HCT116 (cell line): ENCODE results near the gene COL10A1. TPM values are rescaled to one million over a fixed set of nuclear protein-coding genes. Genes with fewer than 3 reads are reported as not detected.

Source experiments
- ATAC-seq: fragments of 200-7000 bp; cut with Tn5 transposase; 2 replicates; pipeline ENCODE4 v1.9.1; 2020; ENCODE audit warnings: mild to moderate bottlenecking, moderate library complexity
- BruUV-seq: library from RNA; stranded (reverse); fragments of 400-500 nt; replicated peaks from 2 replicates; lab custom pipeline; 2021; lab: Mats Ljungman, UMichigan
- CTCF ChIA-PET: fragments of 300-600 bp; sonication (Branson Sonifier 250); formaldehyde crosslinking; loops from one replicate; lab custom pipeline; 2021; ENCODE audit warnings: antibody characterized with exemption; lab: Charles Lee
- POLR2A ChIA-PET: fragments of 300-600, 350-600 bp; sonication (Branson Sonifier 250); formaldehyde crosslinking; loops from one replicate; lab custom pipeline; 2021; ENCODE audit warnings: antibody characterized with exemption; lab: Charles Lee
- RAD21 ChIA-PET, 2 experiments: fragments of 300-600 bp; sonication (Branson Sonifier 250); formaldehyde crosslinking; loops; one replicate each; lab custom pipeline; 2023; ENCODE audit warnings: low total read pairs in 2 of 2; ENCODE audit not compliant: uncharacterized antibody in 2 of 2, unreplicated experiment in 2 of 2, low non-redundant PET in 1 of 2; lab: Charles Lee
- DNase-seq: peaks from one replicate; pipeline ENCODE4 v3.0.0-alpha.2; 2010; ENCODE audit warnings: low read depth, low spot score
- H2AFZ ChIP-seq: fragments of 200-600 bp; shearing (Covaris generic), sonication (generic); 2 replicates; pipeline ENCODE4 v1.6.1; 2017; ENCODE audit warnings: low read depth, mixed run types, mixed read lengths, antibody characterized with exemption, low read length; ENCODE audit not compliant: poor library complexity, severe bottlenecking
- H3K27ac ChIP-seq: 2 replicates; pipeline ENCODE4 v1.5.1; 2012; ENCODE audit warnings: low read depth, low read length
- H3K27me3 ChIP-seq: fragments of 200-600 bp; sonication (generic); 2 replicates; pipeline ENCODE4 v1.6.1; 2016; ENCODE audit warnings: mixed run types, low read length, mixed read lengths; ENCODE audit not compliant: insufficient read depth
- H3K36me3 ChIP-seq, 2 experiments: fragments of 200-500 bp in 1 of 2; fragments of 200-600 bp in 1 of 2; sonication (Bioruptor generic) in 1 of 2; sonication (generic) in 1 of 2; 2 replicates each; pipeline versions ENCODE4 v1.5.1 to v1.6.1; 2014 to 2016; ENCODE audit warnings: low read length in 2 of 2, inconsistent platforms in 1 of 2, mixed read lengths in 1 of 2, mixed run types in 1 of 2; ENCODE audit not compliant: insufficient read depth in 2 of 2, control insufficient read depth in 1 of 2
- H3K4me1 ChIP-seq, 2 experiments: fragments of 200-600 bp in 1 of 2; sonication (generic) in 1 of 2; 2 replicates each; pipeline versions ENCODE4 v1.5.1 to v1.6.1; 2012 to 2017; ENCODE audit warnings: low read length in 2 of 2, inconsistent platforms in 1 of 2, mild to moderate bottlenecking in 1 of 2, mixed read lengths in 1 of 2, mixed run types in 1 of 2, moderate library complexity in 1 of 2; ENCODE audit not compliant: insufficient read depth in 2 of 2, control insufficient read depth in 1 of 2
- H3K4me2 ChIP-seq: fragments of 200-600 bp; sonication (generic); 2 replicates; pipeline ENCODE4 v1.6.1; 2017; ENCODE audit warnings: mixed run types, low read length, mixed read lengths
- H3K4me3 ChIP-seq, 2 experiments: fragments of 200-600 bp in 1 of 2; sonication (generic) in 1 of 2; replicated peaks in 1 of 2; 2 replicates each; pipeline ENCODE4 v1.5.1; 2011 to 2016; ENCODE audit warnings: low read length in 2 of 2, control low read depth in 1 of 2, low read depth in 1 of 2, mild to moderate bottlenecking in 1 of 2, mixed read lengths in 1 of 2, mixed run types in 1 of 2
- H3K79me2 ChIP-seq: fragments of 200-600 bp; sonication (generic); 2 replicates; pipeline ENCODE4 v1.6.1; 2017; ENCODE audit warnings: mild to moderate bottlenecking, mixed run types, low read length, moderate library complexity, mixed read lengths; ENCODE audit not compliant: insufficient read depth
- H3K9ac ChIP-seq: fragments of 200-600 bp; sonication (generic); 2 replicates; pipeline ENCODE4 v1.6.1; 2016; ENCODE audit warnings: low read length, mixed read lengths
- H3K9me2 ChIP-seq: fragments of 200-600 bp; sonication (generic), shearing (Covaris generic); 2 replicates; pipeline ENCODE4 v1.6.1; 2017; ENCODE audit warnings: mixed run types, mild to moderate bottlenecking, moderate library complexity; ENCODE audit not compliant: insufficient read depth
- H3K9me3 ChIP-seq, 2 experiments: fragments of 200-500 bp in 1 of 2; fragments of 200-600 bp in 1 of 2; sonication (Bioruptor generic) in 1 of 2; sonication (generic) in 1 of 2; 2 replicates each; pipeline ENCODE4 v1.6.1; 2014 to 2017; ENCODE audit warnings: low read length in 2 of 2, mixed read lengths in 2 of 2, inconsistent platforms in 1 of 2, low read depth in 1 of 2, mild to moderate bottlenecking in 1 of 2, mixed run types in 1 of 2, moderate library complexity in 1 of 2; ENCODE audit not compliant: control insufficient read depth in 1 of 2, insufficient read depth in 1 of 2
- H4K20me1 ChIP-seq: fragments of 200-600 bp; sonication (generic), shearing (Covaris generic); 2 replicates; pipeline ENCODE4 v1.6.1; 2017; ENCODE audit warnings: mixed run types, mild to moderate bottlenecking, moderate library complexity; ENCODE audit not compliant: insufficient read depth
- CBX3 ChIP-seq: IDR thresholded peaks from 2 replicates; pipeline ENCODE4 v1.6.1; 2012; ENCODE audit warnings: low read depth
- ELF1 ChIP-seq: IDR thresholded peaks from 2 replicates; pipeline ENCODE4 v1.6.1; 2012; ENCODE audit warnings: low read depth, borderline replicate concordance
- EZH2phosphoT487 ChIP-seq: fragments of 200-600 bp; IDR thresholded peaks from 2 replicates; pipeline ENCODE4 v1.6.1; 2018; ENCODE audit warnings: antibody characterized with exemption, borderline replicate concordance
- FOSL1 ChIP-seq: IDR thresholded peaks from 2 replicates; pipeline ENCODE4 v1.6.1; 2012; ENCODE audit warnings: low read depth
- POLR2A ChIP-seq: IDR thresholded peaks from 2 replicates; pipeline ENCODE4 v1.7.0; 2011; ENCODE audit warnings: borderline replicate concordance; ENCODE audit not compliant: insufficient read depth, insufficient read length; ENCODE audit errors: extremely low read depth
- POLR2AphosphoS5 ChIP-seq: IDR thresholded peaks from 2 replicates; pipeline ENCODE4 v1.6.1; 2011; ENCODE audit warnings: mild to moderate bottlenecking, low read depth, low read length, moderate library complexity
- RAD21 ChIP-seq: IDR thresholded peaks from 2 replicates; pipeline ENCODE4 v1.6.1; 2012; ENCODE audit warnings: low read depth, mild to moderate bottlenecking
- SIN3A ChIP-seq: IDR thresholded peaks from 2 replicates; pipeline ENCODE4 v1.6.1; 2012; ENCODE audit warnings: low read depth
- SP1 ChIP-seq: IDR thresholded peaks from 2 replicates; pipeline ENCODE4 v1.6.1; 2012; ENCODE audit warnings: low read depth
- SRF ChIP-seq: IDR thresholded peaks from 2 replicates; pipeline ENCODE4 v1.6.1; 2012; ENCODE audit warnings: low read depth
- TCF7L2 ChIP-seq: IDR thresholded peaks from 2 replicates; pipeline ENCODE4 v1.7.0; 2011; ENCODE audit warnings: borderline replicate concordance, inconsistent platforms; ENCODE audit not compliant: insufficient read depth, insufficient read length; ENCODE audit errors: extremely low read depth
- ZNF274 ChIP-seq: fragments of 200-500 bp; sonication (Bioruptor generic); IDR thresholded peaks from 2 replicates; pipeline ENCODE4 v1.6.1; 2014; ENCODE audit warnings: mild to moderate bottlenecking, low read depth, low read length, inconsistent platforms
- intact Hi-C: fragments of 100-400 bp; cut with micrococcal nuclease; formaldehyde crosslinking; loops from 2 replicates; pipeline ENCODE4 v1.10.0; 2022
- total RNA-seq: library from RNA; stranded (reverse); gene quantifications from one replicate; pipeline ENCODE4 v1.2.1, GENCODE V29; 2021; ENCODE audit not compliant: unreplicated experiment
- TF ChIP-seq, protein P1 (sequence below): IDR thresholded peaks from 2 replicates; pipeline ENCODE4 v1.6.1; 2012
- TF ChIP-seq, protein P2 (sequence below): IDR thresholded peaks from 2 replicates; pipeline ENCODE4 v1.6.1; 2011; ENCODE audit warnings: mild to moderate bottlenecking, low read length, moderate library complexity; ENCODE audit not compliant: insufficient replicate concordance; ENCODE audit errors: extremely low read depth
- TF ChIP-seq, protein P3 (sequence below): IDR thresholded peaks from 2 replicates; pipeline ENCODE4 v1.6.1; 2012; ENCODE audit warnings: low read depth
- TF ChIP-seq, protein P4 (sequence below): IDR thresholded peaks from 2 replicates; pipeline ENCODE4 v1.6.1; 2012
- TF ChIP-seq, protein P5 (sequence below), 3 experiments: fragments of 200-600 bp in 1 of 3; sonication (generic) in 1 of 3; IDR thresholded peaks in 2 of 3; conservative IDR thresholded peaks in 1 of 3; 2 replicates each; pipeline ENCODE4 v1.5.1; 2012 to 2017; ENCODE audit warnings: low read depth in 2 of 3, low read length in 2 of 3, antibody characterized with exemption in 1 of 3, borderline replicate concordance in 1 of 3, control low read depth in 1 of 3, mild to moderate bottlenecking in 1 of 3, mixed read lengths in 1 of 3, mixed run types in 1 of 3, moderate library complexity in 1 of 3; ENCODE audit not compliant: insufficient read depth in 1 of 3

COL10A1 gene
- total RNA-seq, 1 experiment from 2014 or later, result not detected

DNA sequence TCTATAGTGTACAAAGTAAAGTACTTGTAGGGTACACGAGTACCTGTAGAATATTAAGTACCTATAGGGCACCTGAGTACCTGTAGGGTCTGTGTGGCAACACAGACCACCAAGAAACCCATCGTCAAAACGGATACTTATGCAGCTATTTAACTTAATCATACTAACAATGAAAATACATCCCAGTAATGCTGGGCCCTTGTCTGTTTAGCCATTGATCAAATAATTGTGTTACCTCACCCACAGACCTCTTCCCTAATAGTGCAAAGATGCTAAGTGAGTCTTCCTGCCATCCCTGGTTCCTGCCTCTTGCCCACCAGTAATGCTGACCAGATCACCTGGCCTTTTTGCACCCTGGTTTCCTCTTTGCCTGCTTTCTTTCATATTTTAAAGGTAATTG is 7.5 kb upstream of the COL10A1 start:
- ATAC-seq, result no peak
- ChIA-PET CTCF (interaction anchor here (1.1 kb wide), 1 partner anchor 22 kb away, joined by 5 read pairs; no protein-coding TSS in a partner anchor), POLR2A (no interaction called here), RAD21 (no interaction called here)
- no peak for TF ChIP-seq RAD21
- TF ChIP-seq, protein P1, sequence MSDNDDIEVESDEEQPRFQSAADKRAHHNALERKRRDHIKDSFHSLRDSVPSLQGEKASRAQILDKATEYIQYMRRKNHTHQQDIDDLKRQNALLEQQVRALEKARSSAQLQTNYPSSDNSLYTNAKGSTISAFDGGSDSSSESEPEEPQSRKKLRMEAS, result no peak
- TF ChIP-seq EZH2phosphoT487, result no peak
- TF ChIP-seq, protein P2, sequence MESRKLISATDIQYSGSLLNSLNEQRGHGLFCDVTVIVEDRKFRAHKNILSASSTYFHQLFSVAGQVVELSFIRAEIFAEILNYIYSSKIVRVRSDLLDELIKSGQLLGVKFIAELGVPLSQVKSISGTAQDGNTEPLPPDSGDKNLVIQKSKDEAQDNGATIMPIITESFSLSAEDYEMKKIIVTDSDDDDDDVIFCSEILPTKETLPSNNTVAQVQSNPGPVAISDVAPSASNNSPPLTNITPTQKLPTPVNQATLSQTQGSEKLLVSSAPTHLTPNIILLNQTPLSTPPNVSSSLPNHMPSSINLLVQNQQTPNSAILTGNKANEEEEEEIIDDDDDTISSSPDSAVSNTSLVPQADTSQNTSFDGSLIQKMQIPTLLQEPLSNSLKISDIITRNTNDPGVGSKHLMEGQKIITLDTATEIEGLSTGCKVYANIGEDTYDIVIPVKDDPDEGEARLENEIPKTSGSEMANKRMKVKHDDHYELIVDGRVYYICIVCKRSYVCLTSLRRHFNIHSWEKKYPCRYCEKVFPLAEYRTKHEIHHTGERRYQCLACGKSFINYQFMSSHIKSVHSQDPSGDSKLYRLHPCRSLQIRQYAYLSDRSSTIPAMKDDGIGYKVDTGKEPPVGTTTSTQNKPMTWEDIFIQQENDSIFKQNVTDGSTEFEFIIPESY, result no peak
- TF ChIP-seq POLR2AphosphoS5, result no peak
- no peak for TF ChIP-seq SIN3A
- TF ChIP-seq, protein P3, sequence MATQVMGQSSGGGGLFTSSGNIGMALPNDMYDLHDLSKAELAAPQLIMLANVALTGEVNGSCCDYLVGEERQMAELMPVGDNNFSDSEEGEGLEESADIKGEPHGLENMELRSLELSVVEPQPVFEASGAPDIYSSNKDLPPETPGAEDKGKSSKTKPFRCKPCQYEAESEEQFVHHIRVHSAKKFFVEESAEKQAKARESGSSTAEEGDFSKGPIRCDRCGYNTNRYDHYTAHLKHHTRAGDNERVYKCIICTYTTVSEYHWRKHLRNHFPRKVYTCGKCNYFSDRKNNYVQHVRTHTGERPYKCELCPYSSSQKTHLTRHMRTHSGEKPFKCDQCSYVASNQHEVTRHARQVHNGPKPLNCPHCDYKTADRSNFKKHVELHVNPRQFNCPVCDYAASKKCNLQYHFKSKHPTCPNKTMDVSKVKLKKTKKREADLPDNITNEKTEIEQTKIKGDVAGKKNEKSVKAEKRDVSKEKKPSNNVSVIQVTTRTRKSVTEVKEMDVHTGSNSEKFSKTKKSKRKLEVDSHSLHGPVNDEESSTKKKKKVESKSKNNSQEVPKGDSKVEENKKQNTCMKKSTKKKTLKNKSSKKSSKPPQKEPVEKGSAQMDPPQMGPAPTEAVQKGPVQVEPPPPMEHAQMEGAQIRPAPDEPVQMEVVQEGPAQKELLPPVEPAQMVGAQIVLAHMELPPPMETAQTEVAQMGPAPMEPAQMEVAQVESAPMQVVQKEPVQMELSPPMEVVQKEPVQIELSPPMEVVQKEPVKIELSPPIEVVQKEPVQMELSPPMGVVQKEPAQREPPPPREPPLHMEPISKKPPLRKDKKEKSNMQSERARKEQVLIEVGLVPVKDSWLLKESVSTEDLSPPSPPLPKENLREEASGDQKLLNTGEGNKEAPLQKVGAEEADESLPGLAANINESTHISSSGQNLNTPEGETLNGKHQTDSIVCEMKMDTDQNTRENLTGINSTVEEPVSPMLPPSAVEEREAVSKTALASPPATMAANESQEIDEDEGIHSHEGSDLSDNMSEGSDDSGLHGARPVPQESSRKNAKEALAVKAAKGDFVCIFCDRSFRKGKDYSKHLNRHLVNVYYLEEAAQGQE, result no peak
- TF ChIP-seq, protein P4, sequence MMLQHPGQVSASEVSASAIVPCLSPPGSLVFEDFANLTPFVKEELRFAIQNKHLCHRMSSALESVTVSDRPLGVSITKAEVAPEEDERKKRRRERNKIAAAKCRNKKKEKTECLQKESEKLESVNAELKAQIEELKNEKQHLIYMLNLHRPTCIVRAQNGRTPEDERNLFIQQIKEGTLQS, result no peak
- TF ChIP-seq, protein P5, sequence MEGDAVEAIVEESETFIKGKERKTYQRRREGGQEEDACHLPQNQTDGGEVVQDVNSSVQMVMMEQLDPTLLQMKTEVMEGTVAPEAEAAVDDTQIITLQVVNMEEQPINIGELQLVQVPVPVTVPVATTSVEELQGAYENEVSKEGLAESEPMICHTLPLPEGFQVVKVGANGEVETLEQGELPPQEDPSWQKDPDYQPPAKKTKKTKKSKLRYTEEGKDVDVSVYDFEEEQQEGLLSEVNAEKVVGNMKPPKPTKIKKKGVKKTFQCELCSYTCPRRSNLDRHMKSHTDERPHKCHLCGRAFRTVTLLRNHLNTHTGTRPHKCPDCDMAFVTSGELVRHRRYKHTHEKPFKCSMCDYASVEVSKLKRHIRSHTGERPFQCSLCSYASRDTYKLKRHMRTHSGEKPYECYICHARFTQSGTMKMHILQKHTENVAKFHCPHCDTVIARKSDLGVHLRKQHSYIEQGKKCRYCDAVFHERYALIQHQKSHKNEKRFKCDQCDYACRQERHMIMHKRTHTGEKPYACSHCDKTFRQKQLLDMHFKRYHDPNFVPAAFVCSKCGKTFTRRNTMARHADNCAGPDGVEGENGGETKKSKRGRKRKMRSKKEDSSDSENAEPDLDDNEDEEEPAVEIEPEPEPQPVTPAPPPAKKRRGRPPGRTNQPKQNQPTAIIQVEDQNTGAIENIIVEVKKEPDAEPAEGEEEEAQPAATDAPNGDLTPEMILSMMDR (IDR thresholded peaks at IDR 0.05 in 2 of 3, conservative IDR thresholded peaks at IDR 0.05 in 1 of 3; ENCODE audit: borderline replicate concordance in 1 of 3, insufficient read depth in 1 of 3, low read depth in 2 of 3, low read length in 2 of 3), result no peak
- TF ChIP-seq TCF7L2, result no peak
- TF ChIP-seq SP1, result no peak
- TF ChIP-seq CBX3, result no peak
- no peak for TF ChIP-seq POLR2A
- no peak for TF ChIP-seq FOSL1
- TF ChIP-seq ZNF274, result no peak
- no peak for TF ChIP-seq SRF
- no peak for TF ChIP-seq ELF1
- Histone ChIP-seq H3K4me2 (no peak overlapping the region), H3K4me1 (no peaks in the 10 kb centered on the region), H3K4me3 (no peak overlapping the region), H3K9ac (no peak overlapping the region), H4K20me1 (no peaks in the 10 kb centered on the region), H3K9me3 (no peaks in the 10 kb centered on the region), H3K79me2 (no peaks in the 10 kb centered on the region), H2AFZ (no peak overlapping the region), H3K36me3 (no peaks in the 10 kb centered on the region), H3K27me3 (no peaks in the 10 kb centered on the region), H3K9me2 (no peaks in the 10 kb centered on the region), H3K27ac (no peak overlapping the region)
- intact Hi-C loops, result no loop called here
- BruUV-seq, result no TSS peak
- no peak for DNase-seq
